Ovary (tissue), 9 donors: ENCODE data around the gene SMIM43. TPM values are rescaled to one million over a fixed set of nuclear protein-coding genes. Genes with fewer than 3 reads are reported as not detected.

Experiments
- DNase-seq, 5 donors: peaks; one replicate each; pipeline ENCODE4 v3.0.0-alpha.2; 2019 to 2020
- H3K27ac ChIP-seq, 2 donors: fragments of 200-600 bp; one replicate each; pipeline versions ENCODE4 v1.5.1 to v1.8.0; 2019 to 2022
- H3K27me3 ChIP-seq: fragments of 200-600 bp; one replicate; pipeline ENCODE4 v1.8.0; 2022
- H3K36me3 ChIP-seq: fragments of 200-600 bp; sonication (generic); one replicate; pipeline ENCODE4 v1.5.1; 2019
- H3K4me1 ChIP-seq: one replicate; pipeline ENCODE4 v1.8.1; 2013; ENCODE audit warnings: mild to moderate bottlenecking, moderate library complexity; ENCODE audit not compliant: insufficient read depth
- H3K4me3 ChIP-seq: fragments of 200-600 bp; sonication (generic); one replicate; pipeline ENCODE4 v1.5.1; 2017
- H3K9me3 ChIP-seq, 2 donors: fragments of 200-600 bp in 1 of 2; sonication (generic) in 1 of 2; one replicate each; pipeline versions ENCODE4 v1.5.1 to v1.8.1; 2013 to 2019; ENCODE audit warnings: mild to moderate bottlenecking in 1 of 2, moderate library complexity in 1 of 2
- CTCF ChIP-seq, 3 donors: fragments of 450-650 bp in 2 of 3; fragments of 200-600 bp in 1 of 3; IDR thresholded peaks; one replicate each; pipeline versions ENCODE4 v1.5.1 to v1.8.0; 2016 to 2022; ENCODE audit warnings: antibody characterized with exemption in 3 of 3, mild to moderate bottlenecking in 1 of 3
- EP300 ChIP-seq: sonication (generic); formaldehyde crosslinking; IDR thresholded peaks from one replicate; pipeline ENCODE4 v1.6.1; 2017; ENCODE audit warnings: antibody characterized with exemption
- POLR2A ChIP-seq: fragments of 450-650 bp; IDR thresholded peaks from one replicate; pipeline ENCODE4 v1.6.1; 2017; ENCODE audit warnings: antibody characterized with exemption, mild to moderate bottlenecking, moderate library complexity
- WGBS, 3 donors: extraction: QIAGEN DNeasy Blood & Tissue Kit in 1 of 3; methylation state at CpG; one replicate each; pipeline versions ENCODE4 v1.1.5 to v1.1.7; 2013 to 2017; 5-methylcytosine and 5-hydroxymethylcytosine counted together
- intact Hi-C, 4 donors: fragments of 100-400 bp; cut with DNase I; formaldehyde crosslinking; loops; one replicate each; pipeline versions ENCODE4 v1.11.0 to v1.15.1; 2022 to 2023
- polyA plus RNA-seq, 2 donors: library from polyadenylated mRNA; stranded (reverse); fragments of 200-250 nt in 1 of 2; fragments of 350-450 nt in 1 of 2; fragmentation: Illumina TruSeq in 1 of 2; extraction: RNeasy Lipid Tissue Mini Kit (QIAGEN cat#74804) in 1 of 2; gene quantifications; one replicate each; pipeline ENCODE4 v1.2.3, GENCODE V29; 2013 to 2014
- total RNA-seq, 7 donors: library from RNA; depleted of rRNA in 2 of 7; stranded (reverse); fragments of >200 nt in 2 of 7; fragmentation: NEBNext Ultra II Directional in 3 of 7; extraction: Animal tissue kit (Norgen Biotek cat#: 25700) in 3 of 7; gene quantifications; one replicate each; pipeline versions ENCODE4 v1.1.0 to v1.2.4, GENCODE V29; 2016 to 2023
- donor health status: DM: no; HTN: no; CAD: no; lungs with moderate emphysema.
- donor health status: DM: no; HTN: no; CAD: no.
- donor health status: Bipolar disorder and iron deficiency.
- donor health status: DM: yes; HTN: yes; CAD: no.
- donor health status: DM: no; HTN: no; CAD: no.
- donor health status: DM: yes; HTN: yes; CAD: no.

Gene SMIM43
- total and polyA plus RNA-seq, 9 donors, result 0.11 to 0.40 (median 0.25) TPM; not detected in 5

DNA sequence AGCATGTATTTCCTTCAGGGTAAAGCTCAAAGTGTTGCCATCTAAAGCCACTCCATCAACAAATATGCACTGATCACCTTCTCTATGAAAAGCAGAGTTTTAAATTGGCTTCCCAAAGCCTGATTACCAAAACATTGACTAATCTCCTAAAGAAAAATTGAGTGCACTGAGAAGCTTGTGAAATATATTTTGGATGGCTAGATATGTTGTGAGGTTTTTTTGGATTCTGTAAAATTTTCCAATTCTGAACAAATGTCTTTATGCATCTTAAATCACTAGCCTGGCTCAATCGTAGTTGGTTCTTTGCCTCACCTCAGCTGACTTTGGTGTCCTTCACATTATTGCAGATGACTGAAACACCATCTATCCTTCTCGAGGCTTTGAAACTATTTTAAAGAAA lies 21.3 kb upstream of the SMIM43 start:
- Histone ChIP-seq H3K4me3 (no peak overlapping the region), H3K4me1 (no peaks in the 10 kb centered on the region), H3K27me3 (no peaks in the 10 kb centered on the region), H3K9me3 (no peaks in the 10 kb centered on the region), H3K27ac (no peak overlapping the region), H3K36me3 (no peaks in the 10 kb centered on the region)
- TF ChIP-seq CTCF (IDR thresholded peaks at IDR 0.05) (no peak), POLR2A (no peak), EP300 (no peak)
- intact Hi-C loops, result no loop called here
- no peak for DNase-seq
- WGBS, 3 donors, result 79 to 86% (median 82%) methylated on average over 2 of the region's 2 CpGs

DNA sequence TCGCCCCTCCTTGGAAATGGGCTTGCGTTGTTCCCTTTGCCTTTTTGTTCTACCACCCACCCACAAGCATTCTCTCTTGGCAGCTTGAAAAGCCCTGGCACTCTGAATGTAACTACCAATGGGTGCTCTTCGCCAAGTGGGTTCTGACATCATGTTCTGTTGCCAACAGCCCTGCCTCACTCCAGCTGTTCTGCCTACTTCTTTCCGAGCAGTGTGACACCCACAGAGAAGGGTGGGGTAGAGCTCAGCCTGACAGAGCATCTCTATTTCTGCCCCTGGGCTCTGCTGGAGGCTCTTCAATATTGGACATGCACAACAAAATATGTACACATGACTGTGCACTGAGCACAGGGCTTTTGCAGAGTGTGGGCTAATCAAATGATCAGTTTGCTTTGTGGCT lies 20.5 kb upstream of the SMIM43 start:
- no peaks in the 10 kb centered on the region for H3K27me3 ChIP-seq
- H3K4me1 ChIP-seq, result no peaks in the 10 kb centered on the region
- TF ChIP-seq POLR2A (no peak), CTCF (IDR thresholded peaks at IDR 0.05) (no peak), EP300 (no peak)
- DNase-seq, result no peak
- 61 to 73% (median 64%) methylated on average over 4 of the region's 4 CpGs for WGBS, 3 donors
- no peaks in the 10 kb centered on the region for H3K36me3 ChIP-seq
- intact Hi-C loops, result no loop called here
- H3K4me3 ChIP-seq, result no peak overlapping the region
- H3K9me3 ChIP-seq, result no peaks in the 10 kb centered on the region
- no peak overlapping the region for H3K27ac ChIP-seq

GRCh38 chr4:121784975-121785374 lies 20.0 kb upstream of the SMIM43 start:
- DNase-seq, result no peak
- no peak overlapping the region for H3K27ac ChIP-seq

DNA sequence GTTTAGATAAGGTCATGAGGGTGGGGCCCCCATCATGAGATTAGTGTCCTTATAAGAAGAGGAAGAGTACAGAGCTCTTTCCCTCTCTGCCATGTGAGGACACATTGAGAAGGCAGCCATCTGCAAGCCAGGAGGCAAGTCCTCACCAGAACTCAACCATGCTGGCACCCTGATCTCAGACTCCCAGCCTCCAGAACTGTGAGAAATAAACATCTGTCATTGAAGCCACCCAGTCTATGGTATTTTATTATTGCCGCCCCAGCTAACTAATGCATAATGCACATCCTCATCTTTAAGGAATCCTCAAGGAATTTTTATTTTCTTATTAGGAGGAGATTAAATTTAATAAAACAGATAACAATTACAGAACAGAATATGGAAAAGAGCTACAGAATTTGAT lies 19.4 kb upstream of the SMIM43 start:
- WGBS, 3 donors, result 42 to 95% (median 47%) methylated on average over 1 of the region's 1 CpG
- Histone ChIP-seq H3K4me1 (no peaks in the 10 kb centered on the region), H3K27ac (no peak overlapping the region), H3K27me3 (no peaks in the 10 kb centered on the region), H3K9me3 (no peaks in the 10 kb centered on the region), H3K36me3 (no peaks in the 10 kb centered on the region), H3K4me3 (no peak overlapping the region)
- intact Hi-C loops, result no loop called here
- no peak for TF ChIP-seq EP300
- DNase-seq, result no peak

More at GRCh38 chr4:121784975-121785374, 20.0 kb upstream of the SMIM43 start:
- WGBS, 3 donors, result 0 to 18% (median 3%) methylated on average over 2 of the region's 2 CpGs
- TF ChIP-seq EP300 (no peak), CTCF (IDR thresholded peaks at IDR 0.05) (no peak), POLR2A (no peak)
- no peaks in the 10 kb centered on the region for H3K27me3 ChIP-seq
- no peaks in the 10 kb centered on the region for H3K9me3 ChIP-seq
- no peaks in the 10 kb centered on the region for H3K36me3 ChIP-seq
- no peak overlapping the region for H3K4me3 ChIP-seq
- H3K4me1 ChIP-seq, result no peaks in the 10 kb centered on the region
- intact Hi-C loops, result no loop called here

GRCh38 chr4:121783210-121783609 lies 18.2 kb upstream of the SMIM43 start:
- no peak for TF ChIP-seq EP300
- no peak for TF ChIP-seq POLR2A
- TF ChIP-seq CTCF (IDR thresholded peaks at IDR 0.05), result no peak
- no peak overlapping the region for H3K4me3 ChIP-seq
- intact Hi-C loops, result no loop called here
- H3K4me1 ChIP-seq, result no peaks in the 10 kb centered on the region
- no peak overlapping the region for H3K27ac ChIP-seq
- DNase-seq, result no peak
- no peaks in the 10 kb centered on the region for H3K9me3 ChIP-seq
- WGBS, 3 donors, result 85 to 92% (median 89%) methylated on average over 1 of the region's 1 CpG
- H3K27me3 ChIP-seq, result no peaks in the 10 kb centered on the region
- no peaks in the 10 kb centered on the region for H3K36me3 ChIP-seq
